ENCODE results near the gene RAB1B. TPM values are rescaled to one million over a fixed set of nuclear protein-coding genes. Genes with fewer than 3 reads are reported as not detected.

The RAB1B gene
- 152 and 162 TPM in 2 replicates for total RNA-seq

- no peak for TF ChIP-seq CTCF (conservative IDR thresholded peaks at IDR 0.05; ENCODE audit: low read depth, low read length)
- peak within 1 kb of the TSS; percentile 100 for H3K4me3 ChIP-seq (ENCODE audit: low read depth, low read length)
- peak; percentile 87 for DNase-seq (ENCODE audit: low read depth)
Measured at GRCh38 chr11:66268244-66268951, at the start of gene RAB1B. Gene RAB1B (plus strand): TSS chr11:66268639. CDS start chr11:66268680, 41 bp downstream.

DNA sequence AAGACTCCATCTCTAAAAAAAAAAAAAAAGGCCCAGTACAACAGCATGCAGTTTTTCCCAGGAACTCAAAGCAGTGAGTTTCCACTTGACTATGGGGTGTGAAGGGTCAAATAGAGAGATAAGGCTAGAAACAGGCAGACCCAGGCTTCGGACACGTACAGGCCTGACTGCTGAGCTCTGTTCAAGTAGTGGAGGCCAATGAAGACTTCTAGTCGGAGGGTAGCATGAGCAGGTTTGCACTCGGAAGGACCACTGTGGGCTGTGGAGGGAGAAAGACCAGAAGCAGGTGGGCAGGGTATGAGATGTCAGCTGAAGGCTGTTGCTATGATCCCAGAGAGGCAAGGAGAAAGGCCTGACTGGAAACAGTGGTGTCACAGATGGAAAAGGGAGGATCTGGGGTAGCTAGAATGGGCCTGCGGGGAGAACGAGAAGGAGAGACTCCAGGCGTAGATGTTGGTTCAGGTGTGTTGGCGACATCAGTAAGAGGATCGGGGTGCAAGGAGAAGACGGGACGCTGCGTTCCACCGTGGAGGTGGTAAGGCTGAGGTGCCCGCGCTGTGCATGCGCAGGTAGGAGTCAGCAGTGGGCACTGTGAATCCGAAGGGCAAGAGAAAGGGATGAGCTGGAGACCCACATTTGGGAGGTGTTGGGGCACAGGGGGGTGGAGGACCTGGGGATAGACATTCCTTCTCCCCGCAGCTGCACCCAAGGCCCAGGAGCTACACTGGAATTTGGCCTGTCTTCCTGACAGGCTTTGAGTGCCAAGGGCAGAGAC is 49.4 kb upstream of the RAB1B start:
- no peak for TF ChIP-seq CTCF (conservative IDR thresholded peaks at IDR 0.05; ENCODE audit: low read depth, low read length)
- no peak overlapping the region for H3K4me3 ChIP-seq (ENCODE audit: low read depth, low read length)
- no peak for DNase-seq (ENCODE audit: low read depth)

GRCh38 chr11:66219846-66220565 is 48.4 kb upstream of the RAB1B start:
- no peak overlapping the region for H3K4me3 ChIP-seq (ENCODE audit: low read depth, low read length)
- no peak for TF ChIP-seq CTCF (conservative IDR thresholded peaks at IDR 0.05; ENCODE audit: low read depth, low read length)
- no peak for DNase-seq (ENCODE audit: low read depth)

GRCh38 chr11:66220566-66220935 is 47.9 kb upstream of the RAB1B start:
- no peak for DNase-seq (ENCODE audit: low read depth)
- TF ChIP-seq CTCF (conservative IDR thresholded peaks at IDR 0.05; ENCODE audit: low read depth, low read length), result no peak
- no peak overlapping the region for H3K4me3 ChIP-seq (ENCODE audit: low read depth, low read length)

GRCh38 chr11:66221012-66221411 is 47.4 kb upstream of the RAB1B start:
- no peak for DNase-seq (ENCODE audit: low read depth)
- no peak for TF ChIP-seq CTCF (conservative IDR thresholded peaks at IDR 0.05; ENCODE audit: low read depth, low read length)
- no peak overlapping the region for H3K4me3 ChIP-seq (ENCODE audit: low read depth, low read length)

DNA sequence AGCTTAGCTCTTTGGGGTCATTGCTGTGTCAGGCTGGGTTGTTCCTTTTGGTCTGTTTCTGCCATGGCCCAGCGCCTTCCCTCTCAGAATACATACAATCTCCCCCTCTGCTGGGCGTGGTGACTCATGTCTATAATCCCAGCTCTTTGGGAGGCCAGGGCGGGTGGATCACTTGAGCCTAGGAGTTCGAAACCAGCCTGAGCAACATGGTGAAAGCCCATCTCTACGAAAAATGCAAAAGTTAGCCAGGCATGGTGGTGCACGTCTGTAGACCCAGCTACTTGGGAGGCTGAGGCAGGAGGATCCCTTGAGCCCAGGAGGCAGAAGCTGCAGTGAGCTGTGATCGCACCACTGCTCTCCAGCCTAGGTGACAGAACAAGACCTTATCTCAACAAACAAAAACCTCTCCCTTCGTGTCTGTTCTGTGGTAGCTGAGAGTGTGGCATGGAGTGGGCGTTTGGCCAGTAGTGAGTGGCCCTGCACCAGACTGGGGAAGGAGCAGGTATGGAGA is 46.7 kb upstream of the RAB1B start:
- H3K4me3 ChIP-seq (ENCODE audit: low read depth, low read length), result no peak overlapping the region
- no peak for DNase-seq (ENCODE audit: low read depth)
- no peak for TF ChIP-seq CTCF (conservative IDR thresholded peaks at IDR 0.05; ENCODE audit: low read depth, low read length)
